Iris pigment epithelial cell (primary cell): Measurements from ENCODE around the gene MAP4K3.

ENCODE experiments used
- DNase-seq: peaks from one replicate; pipeline ENCODE4 v3.0.0-alpha.2; 2011; ENCODE audit warnings: low read depth

The MAP4K3 gene

DNA sequence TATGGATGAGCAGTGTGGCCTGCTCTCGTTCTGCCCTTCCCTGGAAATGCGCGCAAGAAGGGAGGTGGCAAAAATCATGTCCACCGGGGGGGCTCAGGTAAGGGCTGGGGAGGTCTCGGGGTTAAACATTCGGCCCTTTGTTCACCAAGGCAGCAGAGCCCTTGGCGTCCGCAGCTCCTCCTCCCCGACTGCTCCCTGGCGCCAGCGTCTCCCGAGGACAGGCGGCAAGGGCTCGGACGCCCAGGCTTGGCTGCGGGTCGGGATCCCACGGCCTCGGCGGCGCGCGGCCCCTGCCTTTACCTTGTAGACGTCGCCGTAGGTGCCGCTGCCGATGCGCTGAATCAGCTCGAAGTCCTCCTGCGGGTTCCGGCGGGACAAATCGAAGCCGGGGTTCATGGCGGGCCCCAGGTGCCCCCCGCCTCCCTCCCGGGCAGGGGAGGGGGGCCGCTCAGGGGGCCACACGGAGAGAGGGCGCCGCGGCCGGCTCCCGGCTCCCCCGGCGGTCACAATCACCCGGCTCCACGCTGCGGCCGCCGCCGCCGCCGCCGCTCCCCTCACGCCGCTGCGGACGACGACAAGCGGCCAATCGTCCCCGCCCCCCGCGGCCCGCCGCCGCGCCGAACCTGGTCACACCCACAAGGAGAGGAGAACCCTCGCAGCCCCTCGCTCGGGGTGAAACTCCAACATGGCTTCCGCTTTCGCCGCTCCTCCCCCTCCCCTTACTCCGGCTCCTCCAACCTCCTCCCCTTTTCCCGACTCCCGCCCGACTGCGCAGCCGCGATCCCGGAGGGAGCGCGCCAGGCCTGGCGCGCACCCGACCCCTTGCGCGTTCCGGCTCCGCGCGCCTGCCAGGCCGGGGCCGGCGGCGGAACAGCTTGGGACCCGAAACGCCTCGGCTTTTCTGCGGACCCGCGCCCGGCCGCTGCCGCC, at the start of gene MAP4K3:
TSS of gene MAP4K3 (minus strand) at position 694 of the 930 bp plus-strand sequence. CDS start at position 396, 298 bp downstream.
- peak; percentile 95 for DNase-seq

DNA sequence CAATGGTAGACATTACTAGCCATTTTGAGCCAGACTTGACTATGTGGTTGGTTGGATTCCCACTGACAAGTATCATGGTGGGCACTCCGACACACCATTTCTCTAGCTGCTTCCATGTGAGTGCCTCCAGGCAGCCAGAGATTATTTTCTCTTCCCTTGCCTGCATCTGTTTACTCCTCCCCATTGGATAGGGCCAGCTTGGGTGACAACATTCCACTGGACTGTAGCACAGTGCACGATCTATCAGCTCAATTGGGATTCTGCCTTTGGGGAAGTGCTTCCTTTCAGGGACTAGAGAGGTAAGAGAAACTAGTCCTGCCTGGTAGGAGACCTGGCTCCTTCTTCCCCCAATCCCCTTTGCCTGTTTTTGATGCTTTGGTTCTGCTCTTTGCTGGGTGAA, 49.0 kb upstream of the MAP4K3 start:
- no peak for DNase-seq

DNA sequence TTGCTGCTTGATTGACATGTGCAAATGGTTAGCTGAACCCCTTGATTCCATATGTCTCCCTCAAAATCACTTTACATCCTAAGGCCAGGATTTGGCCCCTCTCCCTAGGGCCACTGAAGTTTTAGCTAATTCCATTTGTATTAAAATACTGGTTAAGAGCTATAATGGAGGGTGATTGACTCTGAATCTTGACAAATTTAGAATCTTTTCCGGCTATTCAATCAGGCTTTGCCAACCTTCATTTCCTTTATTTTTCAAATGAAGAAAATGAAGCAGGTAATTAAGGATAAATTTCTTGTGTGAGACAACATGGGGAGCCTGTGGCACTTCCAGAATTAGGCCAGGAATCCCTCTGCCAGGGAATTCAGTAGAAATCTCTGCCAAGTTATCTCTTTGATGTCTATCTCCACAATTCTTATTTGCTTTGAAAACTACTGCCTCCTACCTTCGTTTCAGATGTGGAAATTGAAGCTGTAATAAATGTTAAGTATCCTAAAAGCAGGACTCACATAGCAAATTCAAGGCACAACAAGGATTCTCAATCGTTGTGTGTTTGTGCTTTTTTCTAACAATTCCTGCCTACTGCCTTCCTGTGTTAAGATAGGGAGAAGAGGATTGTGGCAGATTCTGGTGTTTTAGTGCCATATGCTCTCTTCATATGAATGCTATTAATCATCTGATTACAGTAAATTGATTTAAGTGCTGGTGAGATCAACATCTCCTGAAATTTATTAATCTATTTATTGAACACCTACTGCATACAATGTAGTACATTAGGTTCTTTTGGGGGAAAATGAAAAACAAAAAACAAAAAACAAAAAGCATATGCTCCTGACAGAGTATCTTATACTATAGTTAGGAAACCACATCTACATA, 47.8 kb upstream of the MAP4K3 start:
- no peak for DNase-seq

DNA sequence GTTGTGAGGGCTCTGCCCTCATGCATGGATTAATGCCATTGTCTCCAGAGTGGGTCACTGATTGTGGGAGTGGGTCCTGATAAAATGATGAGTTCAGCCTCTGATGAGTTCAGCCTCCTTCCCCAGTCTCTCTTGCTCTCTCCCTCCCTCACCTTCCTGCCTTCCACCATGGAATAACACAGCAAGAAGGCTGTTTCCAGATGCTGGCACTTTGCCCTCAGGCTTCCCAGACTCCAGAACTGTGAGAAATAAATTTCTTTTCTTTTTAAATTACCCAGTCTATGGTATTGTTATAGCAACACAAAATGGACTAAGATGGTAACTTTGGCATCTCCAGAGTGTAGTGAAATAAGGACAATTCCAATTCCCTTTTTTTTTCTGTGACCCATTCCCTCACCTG, 47.1 kb upstream of the MAP4K3 start:
- no peak for DNase-seq

DNA sequence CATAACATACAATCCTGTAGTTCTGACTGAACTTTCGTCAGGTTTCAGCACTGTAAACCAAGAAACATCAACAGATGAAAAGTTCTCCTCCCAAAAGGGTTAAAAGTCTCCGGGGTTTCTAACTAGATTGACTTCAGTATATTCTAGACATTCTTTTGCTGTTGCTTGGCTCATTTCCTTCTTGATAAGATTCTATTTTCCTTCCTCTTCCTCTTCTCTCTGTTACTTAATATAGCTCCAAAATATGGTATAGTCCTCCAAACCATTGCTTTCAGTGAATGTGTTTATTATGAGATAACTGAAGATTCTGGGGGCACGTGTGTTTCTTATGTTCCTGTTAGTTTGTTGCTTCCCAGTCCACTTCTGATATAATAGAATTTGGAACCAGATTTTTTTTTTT, 46.4 kb upstream of the MAP4K3 start:
- no peak for DNase-seq

DNA sequence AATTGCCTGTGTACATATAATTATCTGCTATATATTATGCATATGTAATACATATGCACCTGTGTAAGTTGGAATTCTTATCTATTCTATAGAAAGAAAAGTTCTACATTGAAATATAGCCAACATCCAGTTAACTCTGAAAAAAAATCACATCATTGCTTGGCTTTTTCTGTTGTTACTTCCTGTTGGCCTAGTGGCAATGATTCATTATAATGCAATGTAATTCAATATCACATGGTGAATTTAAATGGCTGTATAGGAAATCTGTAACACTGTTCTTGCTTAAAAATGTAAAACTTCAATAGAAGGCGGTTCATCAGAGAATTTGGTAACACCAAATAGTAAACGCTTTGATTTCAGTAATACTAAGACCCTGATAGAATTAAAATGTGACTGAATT, 44.5 kb upstream of the MAP4K3 start:
- peak; percentile 73 for DNase-seq

DNA sequence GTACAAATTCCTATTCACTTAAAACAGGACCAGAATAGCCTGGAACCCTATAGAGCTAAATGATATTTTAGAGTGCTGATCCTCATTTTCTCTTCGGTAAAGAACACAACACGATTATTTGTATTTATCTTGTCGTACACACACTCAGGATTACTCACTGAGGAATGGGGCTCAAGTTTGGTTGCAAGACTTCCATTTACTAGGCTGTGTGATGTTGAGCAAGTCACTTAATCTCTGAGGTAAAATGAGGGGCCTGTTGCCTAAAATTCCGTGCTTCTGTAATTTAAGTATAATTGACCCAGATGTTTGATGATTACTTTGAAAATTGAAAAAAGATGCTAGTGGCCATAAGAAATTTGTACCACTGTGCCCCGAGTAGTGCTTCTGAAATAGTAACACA, 42.6 kb upstream of the MAP4K3 start:
- DNase-seq: peak; percentile 58

DNA sequence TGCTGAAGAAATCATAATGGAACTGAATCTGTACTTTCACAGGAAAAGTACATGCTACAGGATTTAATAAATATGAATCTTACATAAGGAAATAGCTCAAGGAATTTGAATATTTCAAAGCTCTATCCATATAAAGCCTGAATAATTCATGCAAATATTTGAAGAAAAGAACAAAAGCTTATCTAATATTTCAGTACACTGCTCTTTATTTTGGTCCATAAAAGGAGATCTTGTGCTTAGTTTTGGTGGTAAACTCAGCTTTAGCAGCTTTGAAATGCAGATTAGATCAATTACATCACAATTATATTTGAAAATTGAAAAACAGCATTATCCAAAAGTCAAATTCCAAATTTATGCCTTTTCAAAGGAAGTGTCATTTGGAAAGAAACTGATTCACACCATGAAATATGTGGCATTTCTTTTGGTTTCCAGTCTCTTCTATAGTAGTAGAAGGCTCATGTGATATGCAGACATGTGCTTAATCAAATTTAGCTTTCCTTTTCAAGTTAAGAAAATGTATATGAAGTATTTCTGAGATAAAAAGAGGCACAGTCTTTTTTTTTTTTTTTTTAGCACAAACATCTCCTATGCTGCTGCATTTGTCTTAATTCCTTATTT, 42.1 kb upstream of the MAP4K3 start:
- DNase-seq: no peak

DNA sequence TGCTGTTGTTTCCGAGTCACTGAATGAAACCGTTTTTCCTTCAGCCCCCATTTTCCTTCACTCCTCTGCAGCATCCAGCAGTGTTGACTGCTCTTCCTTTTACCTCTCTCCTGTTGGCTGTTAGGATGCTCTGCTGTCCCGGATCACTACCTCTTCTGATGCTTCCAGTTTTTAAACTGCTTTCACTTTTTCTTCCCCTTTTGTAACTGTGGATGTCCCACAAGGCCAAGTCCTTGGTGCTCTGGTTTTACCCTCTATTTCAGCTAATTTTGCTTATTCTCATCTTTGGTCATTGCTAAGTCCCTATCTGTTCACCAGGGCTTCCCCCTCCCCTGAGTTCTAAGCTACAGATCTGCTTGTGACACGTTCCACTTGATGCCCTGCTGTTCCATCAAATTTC, 39.4 kb upstream of the MAP4K3 start:
- DNase-seq: no peak

DNA sequence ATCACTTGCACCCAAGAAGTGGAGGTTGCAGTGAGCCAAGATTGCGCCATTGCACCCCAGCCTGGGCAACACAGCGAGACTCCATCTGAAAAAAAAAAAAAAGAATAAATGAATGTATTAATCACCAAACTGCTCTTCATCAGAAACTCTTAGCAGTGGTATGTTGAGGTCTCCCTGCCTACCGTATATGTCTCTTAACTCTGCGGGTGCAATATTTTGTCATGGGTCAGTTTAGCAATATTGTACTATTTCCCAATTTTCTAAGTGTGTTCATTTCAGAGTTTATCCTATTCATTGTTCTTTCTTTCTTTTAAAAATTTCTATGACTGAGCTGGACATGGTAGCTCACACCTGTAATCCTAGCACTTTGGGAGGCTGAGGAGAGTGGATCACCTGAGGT, 37.9 kb upstream of the MAP4K3 start:
- DNase-seq: no peak

DNA sequence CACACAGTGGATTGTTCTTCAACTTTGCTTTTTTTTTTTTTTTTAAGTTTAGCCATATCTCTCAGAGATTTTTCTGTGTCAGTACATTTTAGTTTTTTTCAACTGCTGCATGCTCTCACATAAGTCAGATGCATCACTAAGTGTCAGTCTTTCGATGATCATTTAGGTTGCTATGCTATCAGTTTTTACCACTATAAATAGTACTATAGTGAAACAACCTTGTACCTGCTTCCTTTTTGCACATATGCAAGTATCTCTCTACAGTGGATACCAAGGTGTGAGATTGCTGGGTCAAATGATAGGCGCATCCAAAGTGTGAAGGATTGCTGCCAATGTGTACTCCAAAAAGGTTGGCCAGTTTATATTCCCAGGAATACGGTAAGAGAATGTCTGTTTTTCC, 33.5 kb upstream of the MAP4K3 start:
- DNase-seq: no peak

DNA sequence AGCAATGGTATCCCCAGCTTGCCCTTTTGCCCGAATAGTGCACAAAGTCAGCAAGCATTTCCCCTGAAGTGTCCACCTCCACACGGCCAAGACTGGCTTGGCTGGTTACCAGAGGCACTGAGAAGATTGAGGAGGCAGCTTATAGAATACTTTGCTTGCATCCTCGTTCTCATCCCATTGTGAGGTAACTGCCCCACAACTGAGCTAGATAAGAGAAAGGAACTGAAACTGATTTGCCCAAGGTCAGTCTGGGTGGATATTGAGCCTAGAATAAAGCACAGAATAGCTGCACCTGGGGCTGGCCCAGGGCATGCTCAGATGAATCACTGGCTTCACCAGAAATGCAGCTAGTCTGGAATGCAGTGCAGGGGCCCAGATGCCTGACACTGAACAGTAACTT, 32.7 kb upstream of the MAP4K3 start:
- peak; percentile 83 for DNase-seq

DNA sequence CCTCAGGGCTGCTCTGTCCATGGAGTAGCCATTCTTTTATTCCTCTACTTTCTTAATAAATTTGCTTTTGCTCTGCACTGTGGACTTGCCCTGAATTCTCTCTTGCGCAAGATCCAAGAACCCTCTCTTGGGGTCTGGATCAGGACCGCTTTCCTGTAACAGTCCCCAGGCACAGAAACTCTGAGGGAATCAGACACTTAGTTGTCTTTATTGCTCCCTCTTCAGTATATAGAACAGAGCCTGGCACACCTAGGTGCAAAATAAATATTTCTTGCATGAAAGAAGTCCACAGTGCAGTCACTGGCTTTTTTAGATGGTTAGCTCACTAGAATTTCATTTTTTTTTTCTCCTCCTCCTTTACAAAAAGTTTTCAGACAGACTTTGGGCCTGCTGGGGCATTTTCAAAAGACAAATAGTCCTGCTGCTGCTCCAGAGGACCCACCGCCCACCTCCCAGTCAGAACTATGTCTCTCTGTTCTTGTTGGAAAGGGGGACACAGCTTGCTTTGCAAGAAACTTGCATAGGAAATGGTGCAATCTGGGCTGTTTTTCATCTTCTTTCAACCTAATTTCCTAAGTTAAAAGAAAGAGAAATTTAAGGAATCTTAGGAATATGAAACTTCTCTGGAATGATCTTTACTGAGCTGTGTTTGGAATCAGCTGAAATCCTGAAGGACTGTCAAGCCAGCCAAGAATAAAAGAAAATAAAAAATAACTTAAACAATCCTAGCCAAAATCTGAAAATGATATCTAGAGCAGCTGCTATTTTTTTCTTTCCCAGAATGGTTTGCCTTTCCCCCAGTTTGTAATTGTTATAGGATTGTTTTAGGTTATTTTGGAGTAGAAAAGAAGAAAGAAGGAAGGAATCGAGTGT, 31.7 kb upstream of the MAP4K3 start:
- DNase-seq: peak; percentile 45

DNA sequence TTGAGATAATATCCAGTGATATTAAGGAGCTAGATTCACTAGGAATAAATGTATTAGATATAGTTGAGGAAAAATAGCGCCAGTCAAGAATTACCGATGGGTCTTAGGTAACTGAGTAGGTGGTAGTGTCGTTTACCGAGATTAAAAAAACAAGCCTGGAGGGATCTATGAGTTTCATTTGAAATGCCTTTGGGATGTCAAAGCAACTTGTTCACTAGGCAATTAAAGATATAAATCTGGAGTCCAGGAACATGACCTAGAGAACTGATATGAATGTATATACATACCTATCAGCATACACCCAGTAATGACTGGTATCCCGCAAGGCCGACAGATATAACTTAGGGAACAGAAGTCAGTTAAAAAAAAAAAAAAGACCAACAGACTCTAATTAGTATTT, 29.2 kb upstream of the MAP4K3 start:
- DNase-seq: no peak

DNA sequence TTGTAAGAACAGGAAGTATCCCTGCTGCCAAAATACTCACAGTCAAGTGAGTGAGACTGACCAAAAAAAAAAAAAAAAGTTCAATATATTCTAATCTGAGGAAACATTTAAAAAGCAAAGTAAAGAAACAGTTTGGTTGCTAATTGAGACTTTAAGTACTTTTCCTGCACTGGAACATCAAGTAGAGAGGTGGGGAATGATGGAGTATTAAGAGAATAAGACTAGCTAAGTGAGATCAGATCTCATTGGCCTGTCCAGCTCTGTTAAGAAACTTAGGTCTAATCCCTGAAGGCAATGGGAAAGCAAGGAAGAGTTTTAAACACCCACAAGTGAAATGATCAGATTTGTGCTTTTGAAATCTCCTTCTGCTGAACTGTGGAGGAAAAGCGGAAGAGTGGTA, 27.8 kb upstream of the MAP4K3 start:
- no peak for DNase-seq

DNA sequence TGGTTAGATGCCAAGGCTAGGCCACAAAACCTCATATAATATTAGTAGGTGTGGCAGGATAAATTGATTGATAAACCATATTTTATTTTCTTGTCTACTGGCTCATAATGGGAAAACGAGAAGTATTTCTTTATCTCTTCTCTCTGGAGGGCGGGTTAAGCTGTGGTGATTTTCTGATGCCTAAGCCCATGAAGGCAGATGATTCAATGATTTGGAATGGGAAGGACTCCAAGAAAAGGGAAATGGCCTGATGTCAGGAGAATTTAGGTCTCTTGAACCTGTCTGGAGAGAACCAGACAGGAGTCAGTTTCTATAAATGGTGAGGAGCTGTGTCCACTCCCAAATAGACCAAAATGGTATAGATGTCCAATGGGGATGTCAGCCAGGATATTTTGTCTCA, 18.7 kb upstream of the MAP4K3 start:
- DNase-seq: peak; percentile 85

DNA sequence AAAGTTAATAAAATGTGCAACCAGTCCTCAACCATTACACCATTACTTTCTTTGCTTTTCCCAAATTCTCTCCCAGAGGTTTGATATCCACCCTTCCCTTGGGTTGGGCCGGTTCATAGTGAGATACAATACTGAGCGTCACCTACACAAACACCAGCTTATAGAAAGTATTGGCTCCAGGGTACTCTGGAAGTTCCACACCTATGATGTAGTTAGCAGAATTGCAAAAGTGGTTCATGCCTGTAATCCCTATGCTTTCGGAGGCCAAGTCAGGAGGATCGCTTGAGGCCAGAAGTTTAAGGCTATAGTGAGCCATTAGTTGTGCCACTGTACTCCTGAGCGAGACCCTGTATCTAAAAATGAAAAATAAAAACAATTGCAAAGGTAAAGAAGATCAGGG, 15.3 kb upstream of the MAP4K3 start:
- DNase-seq: no peak

DNA sequence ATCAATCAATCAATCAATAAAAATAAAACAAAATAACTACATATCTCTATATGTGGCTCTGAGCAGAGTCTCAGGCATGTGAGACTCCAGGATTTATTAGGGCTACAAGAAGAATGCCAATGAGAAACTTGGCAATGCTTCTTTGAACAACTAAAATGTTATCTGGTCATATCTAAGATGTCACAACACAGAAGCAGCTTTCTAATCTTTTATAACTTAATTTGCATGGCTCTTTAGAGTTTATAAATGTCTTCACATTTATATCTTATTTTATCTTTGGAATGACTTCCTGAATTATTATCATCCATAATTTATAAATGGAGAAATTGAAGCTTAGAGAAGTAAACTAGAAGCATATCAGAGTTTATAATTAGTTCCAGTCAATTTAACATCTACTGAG, 14.9 kb upstream of the MAP4K3 start:
- no peak for DNase-seq

DNA sequence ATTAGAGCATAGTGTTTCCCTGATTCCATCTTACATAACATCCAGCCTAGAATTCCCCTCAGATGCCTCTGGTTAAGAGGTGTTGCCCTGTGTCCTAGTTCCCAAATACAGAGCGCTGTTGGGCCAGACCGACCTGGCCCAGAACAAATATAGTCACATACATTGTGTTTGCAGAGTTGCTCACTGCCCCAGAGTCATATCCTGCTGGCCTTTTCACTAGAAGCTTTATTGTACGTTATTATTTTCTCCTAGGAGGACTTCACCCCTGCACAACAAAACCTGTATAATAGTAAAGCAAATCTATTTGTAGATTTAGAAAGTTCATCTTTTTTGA, 11.1 kb upstream of the MAP4K3 start:
- DNase-seq: no peak

DNA sequence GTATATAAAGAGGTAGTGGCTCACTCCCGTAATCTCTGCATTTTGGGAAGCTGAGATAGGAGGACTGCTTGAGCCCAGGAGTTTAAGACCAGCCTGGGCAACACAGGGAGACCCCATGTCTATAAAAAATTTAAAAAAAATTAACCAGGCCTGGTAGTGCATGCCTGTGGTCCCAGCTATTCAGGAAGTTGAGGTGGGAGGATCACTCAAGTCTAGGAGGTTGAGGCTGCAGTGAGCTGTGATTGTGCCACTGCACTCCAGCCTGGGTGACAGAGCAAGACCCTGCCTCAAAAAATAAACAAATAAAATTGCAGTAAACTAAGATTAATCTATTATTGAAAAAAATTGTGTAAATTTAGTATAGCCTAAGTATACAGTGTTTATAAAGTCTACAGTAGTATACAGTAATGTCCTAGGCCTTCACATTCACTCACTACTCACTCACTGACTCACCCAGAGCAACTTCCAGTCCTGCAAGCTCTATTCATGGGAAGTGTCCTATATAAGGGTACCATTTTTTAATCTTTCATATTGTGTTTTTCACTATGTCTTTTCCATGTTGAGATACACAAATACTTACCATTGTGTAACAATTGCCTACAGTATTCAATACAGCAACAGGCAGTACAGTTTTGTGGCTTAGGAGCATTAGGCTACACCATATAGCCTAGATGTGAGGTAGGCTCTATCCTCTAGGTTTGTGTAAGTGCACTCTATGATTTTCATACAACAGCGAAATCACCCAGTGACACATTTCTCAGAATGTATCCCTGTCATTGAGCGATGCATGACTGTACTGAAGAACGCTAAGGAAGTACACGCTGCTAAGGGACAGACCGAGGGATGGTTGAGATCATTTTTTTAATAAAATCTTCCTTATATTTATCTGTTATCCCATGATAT, 10.4 kb upstream of the MAP4K3 start:
- peak; percentile 30 for DNase-seq

DNA sequence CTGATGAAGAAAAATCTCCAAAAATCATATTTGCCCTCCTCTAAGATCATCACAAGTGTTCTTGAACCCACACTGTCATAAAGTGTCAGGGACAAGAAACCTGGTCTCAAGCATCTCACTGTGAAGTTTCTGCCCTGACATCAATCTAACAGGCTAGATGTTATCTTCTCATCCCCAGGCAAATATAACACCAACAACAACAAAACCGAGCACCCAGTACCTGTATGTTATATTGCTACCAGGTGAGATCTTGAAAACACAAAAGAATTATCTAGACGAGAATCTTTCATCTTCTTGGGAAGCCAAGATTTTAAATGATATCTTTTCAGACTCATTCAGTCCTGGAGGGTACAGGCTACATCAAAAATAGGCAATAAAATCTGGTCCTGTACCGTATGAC, 8.8 kb upstream of the MAP4K3 start:
- no peak for DNase-seq
